ENCODE results near the gene MOB1B. TPM values are rescaled to one million over a fixed set of nuclear protein-coding genes. Genes with fewer than 3 reads are reported as not detected.
A peak's percentile ranks its signal among the peaks of the same experiment; 100 is the strongest.

Gene MOB1B
- 10 to 100 TPM in 3 of 4 donors, 1 to 10 TPM in 1; 8.3 to 17.9 (median 11.6) TPM for total RNA-seq

DNA sequence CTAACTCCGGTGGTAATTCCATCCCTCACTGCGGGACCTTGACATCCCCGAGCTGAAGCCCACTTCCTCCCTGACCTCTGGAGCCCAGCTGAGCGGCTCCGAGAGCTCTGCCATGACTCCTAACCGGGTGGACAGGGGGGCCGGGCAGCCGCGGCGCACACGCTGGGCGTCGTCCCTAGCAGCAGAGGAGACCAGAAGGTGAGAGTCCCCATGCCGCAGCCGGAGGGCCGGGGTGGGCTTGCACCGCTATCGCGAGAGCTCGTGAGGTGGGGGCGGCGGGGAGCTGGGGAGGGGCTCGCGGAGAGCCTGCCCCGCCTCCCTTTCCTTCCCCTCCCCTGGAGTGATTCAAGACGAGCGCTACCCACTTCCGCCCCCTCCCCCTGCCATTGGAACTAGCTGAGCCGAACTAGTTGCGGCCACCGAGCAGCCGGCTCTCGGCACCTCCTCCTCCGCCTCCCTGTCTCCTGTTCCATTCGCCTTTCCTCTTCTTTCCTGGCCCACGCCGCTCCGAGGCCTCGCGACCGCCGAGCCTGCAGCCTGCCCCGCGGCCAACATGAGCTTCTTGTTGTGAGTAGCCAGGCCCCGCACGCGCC, at the start of gene MOB1B:
TSS of gene MOB1B (plus strand) at position 386 of the 593 bp plus-strand sequence. CDS start at position 554, 168 bp downstream.
- Histone ChIP-seq H3K4me3 (peak within 1 kb of the TSS; percentile 82 to 96 (median 89)), H3K9me3 (no peaks in the 10 kb centered on the region), H3K4me1 (peaks cover 0 to 34% (median 8%) of the 10 kb centered on the region in 3 donors), H3K27me3 (no peaks in the 10 kb centered on the region), H3K27ac (peak within 1 kb of the TSS; percentile 84 to 93 (median 92)), H3K36me3 (peaks cover 0 to 14% (median 0%) of the 10 kb centered on the region in 3 donors)
- WGBS, 2 donors: 0 to 1% methylated on average over 11 to 14 of the region's 47 CpGs
- intact Hi-C loops (cut with DNase I): loop anchor here (10.0 kb wide), 1 partner anchor 93 kb away; the partner anchor contains the start of gene DCK
- TF ChIP-seq POLR2A (IDR thresholded peaks at IDR 0.05): peak in 1 of 4 donors; percentile 48
- TF ChIP-seq, protein P1, sequence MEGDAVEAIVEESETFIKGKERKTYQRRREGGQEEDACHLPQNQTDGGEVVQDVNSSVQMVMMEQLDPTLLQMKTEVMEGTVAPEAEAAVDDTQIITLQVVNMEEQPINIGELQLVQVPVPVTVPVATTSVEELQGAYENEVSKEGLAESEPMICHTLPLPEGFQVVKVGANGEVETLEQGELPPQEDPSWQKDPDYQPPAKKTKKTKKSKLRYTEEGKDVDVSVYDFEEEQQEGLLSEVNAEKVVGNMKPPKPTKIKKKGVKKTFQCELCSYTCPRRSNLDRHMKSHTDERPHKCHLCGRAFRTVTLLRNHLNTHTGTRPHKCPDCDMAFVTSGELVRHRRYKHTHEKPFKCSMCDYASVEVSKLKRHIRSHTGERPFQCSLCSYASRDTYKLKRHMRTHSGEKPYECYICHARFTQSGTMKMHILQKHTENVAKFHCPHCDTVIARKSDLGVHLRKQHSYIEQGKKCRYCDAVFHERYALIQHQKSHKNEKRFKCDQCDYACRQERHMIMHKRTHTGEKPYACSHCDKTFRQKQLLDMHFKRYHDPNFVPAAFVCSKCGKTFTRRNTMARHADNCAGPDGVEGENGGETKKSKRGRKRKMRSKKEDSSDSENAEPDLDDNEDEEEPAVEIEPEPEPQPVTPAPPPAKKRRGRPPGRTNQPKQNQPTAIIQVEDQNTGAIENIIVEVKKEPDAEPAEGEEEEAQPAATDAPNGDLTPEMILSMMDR (IDR thresholded peaks at IDR 0.05): peak in 5 of 6 experiments; percentile 21 to 32 (median 29)
- peak; percentile 11 for DNase-seq

DNA sequence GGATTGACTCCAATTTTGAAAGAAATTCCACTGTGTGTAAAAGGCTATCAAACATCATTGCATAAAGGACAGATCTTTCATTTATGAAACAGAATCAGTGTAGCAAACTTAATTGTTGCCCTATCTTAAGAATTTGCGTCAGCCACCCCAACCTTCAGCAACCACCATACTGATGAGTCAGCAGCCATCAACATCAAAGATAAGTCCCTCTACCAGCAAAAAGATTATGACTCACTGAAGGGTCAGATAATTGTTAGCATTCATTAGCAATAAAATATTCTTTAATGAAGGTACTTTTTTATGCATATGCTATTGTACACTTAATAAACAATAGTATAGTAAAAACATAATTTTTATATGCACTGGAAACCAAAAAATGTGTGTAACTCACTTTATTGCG, 46.7 kb upstream of the MOB1B start:
- no peak overlapping the region for H3K4me3 ChIP-seq
- H3K27ac ChIP-seq: no peak overlapping the region
- no peaks in the 10 kb centered on the region for H3K36me3 ChIP-seq
- intact Hi-C loops (cut with DNase I): no loop called here
- H3K27me3 ChIP-seq: no peaks in the 10 kb centered on the region
- 95 to 97% methylated on average over 2 of the region's 2 CpGs for WGBS, 2 donors
- H3K4me1 ChIP-seq: no peaks in the 10 kb centered on the region
- H3K9me3 ChIP-seq: no peaks in the 10 kb centered on the region
- TF ChIP-seq, protein P1 (IDR thresholded peaks at IDR 0.05): no peak
- TF ChIP-seq POLR2A (IDR thresholded peaks at IDR 0.05): no peak
- no peak for DNase-seq

DNA sequence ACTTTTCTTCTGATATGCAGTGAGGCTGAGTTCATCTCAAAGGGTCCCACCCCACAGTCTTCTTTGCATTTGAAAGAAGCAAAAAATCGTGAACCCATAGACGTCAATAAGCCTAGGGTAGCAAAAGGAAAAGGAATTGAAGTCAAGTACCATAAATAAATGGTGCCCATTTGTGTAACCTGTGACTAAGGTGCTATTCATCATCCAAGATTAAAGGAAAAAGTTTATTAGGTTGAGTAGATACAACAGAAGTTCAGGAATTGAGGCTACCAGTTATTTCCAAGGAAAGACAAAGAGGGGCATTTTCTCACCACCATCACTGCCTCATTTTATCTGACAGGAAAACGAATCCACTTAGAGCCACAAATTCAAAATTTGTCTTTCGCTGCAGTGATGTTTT, 43.7 kb upstream of the MOB1B start:
- intact Hi-C loops (cut with DNase I): no loop called here
- Histone ChIP-seq H3K9me3 (no peaks in the 10 kb centered on the region), H3K36me3 (no peaks in the 10 kb centered on the region), H3K27me3 (no peaks in the 10 kb centered on the region), H3K27ac (no peak overlapping the region), H3K4me3 (no peak overlapping the region), H3K4me1 (no peaks in the 10 kb centered on the region)
- no peak for DNase-seq
- 80 to 85% methylated on average over 4 of the region's 4 CpGs for WGBS, 2 donors
- TF ChIP-seq POLR2A (IDR thresholded peaks at IDR 0.05): no peak
- TF ChIP-seq, protein P1 (IDR thresholded peaks at IDR 0.05): no peak

DNA sequence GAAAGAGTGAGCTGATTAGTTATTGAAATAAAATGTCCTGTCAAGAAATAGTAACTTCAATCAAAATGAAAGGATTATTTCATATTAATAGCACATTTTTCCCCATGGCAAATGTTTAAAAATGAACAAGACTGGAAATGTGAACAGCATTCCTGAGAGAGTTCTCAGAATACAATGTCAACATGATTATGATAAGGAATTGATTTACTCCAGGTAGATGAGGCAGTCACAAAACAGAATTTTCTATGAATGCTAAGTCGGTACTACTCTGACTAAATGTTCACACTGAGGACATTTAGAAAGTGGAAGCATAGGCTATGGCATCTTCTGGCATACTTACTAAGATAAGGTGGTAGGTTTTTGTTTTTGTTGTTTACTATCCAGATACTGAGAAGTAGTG, 43.1 kb upstream of the MOB1B start:
- intact Hi-C loops (cut with DNase I): no loop called here
- Histone ChIP-seq H3K27me3 (no peaks in the 10 kb centered on the region), H3K27ac (no peak overlapping the region), H3K9me3 (no peaks in the 10 kb centered on the region), H3K4me3 (no peak overlapping the region), H3K36me3 (no peaks in the 10 kb centered on the region), H3K4me1 (no peaks in the 10 kb centered on the region)
- WGBS, 2 donors: 45 to 91% methylated on average over 1 of the region's 1 CpG
- DNase-seq: no peak
- TF ChIP-seq POLR2A (IDR thresholded peaks at IDR 0.05): no peak
- TF ChIP-seq, protein P1 (IDR thresholded peaks at IDR 0.05): no peak

DNA sequence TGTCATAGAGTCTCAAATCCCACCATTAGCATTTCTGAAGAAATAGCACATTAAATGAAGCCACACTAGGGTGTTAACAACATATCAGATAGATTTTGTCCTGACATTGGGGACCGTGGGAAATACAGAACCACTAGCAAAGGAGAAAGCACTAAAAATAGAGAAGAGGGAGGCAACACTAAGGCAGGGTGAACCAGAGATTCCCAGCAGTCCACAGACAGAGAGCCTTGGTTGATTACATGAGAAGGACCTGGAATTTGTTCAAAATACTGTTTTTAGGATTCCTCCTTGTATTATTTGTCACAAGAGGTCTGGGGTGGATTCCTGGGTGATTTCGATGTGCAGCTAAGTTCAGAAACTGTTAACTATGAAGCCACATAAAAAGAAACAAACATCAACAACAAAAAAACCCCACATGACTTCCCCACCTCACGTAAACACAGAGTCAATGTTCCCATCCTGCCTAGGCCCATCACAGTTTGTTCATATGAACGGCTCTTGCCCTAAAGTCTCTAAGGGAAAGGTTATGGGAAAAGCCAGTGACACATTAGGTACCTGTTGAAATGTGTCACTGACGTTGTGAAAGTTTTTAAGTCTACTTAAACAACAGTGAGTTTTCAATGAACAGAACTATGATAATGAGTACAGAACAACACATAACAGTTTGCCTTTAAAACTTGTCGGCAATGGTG, 38.9 kb upstream of the MOB1B start:
- intact Hi-C loops (cut with DNase I): no loop called here
- H3K36me3 ChIP-seq: no peaks in the 10 kb centered on the region
- TF ChIP-seq, protein P1 (IDR thresholded peaks at IDR 0.05): no peak
- no peak for TF ChIP-seq POLR2A (IDR thresholded peaks at IDR 0.05)
- no peak overlapping the region for H3K4me3 ChIP-seq
- H3K4me1 ChIP-seq: no peaks in the 10 kb centered on the region
- no peaks in the 10 kb centered on the region for H3K9me3 ChIP-seq
- no peaks in the 10 kb centered on the region for H3K27me3 ChIP-seq
- no peak overlapping the region for H3K27ac ChIP-seq
- 48 to 58% methylated on average over 6 of the region's 6 CpGs for WGBS, 2 donors
- no peak for DNase-seq

Data from esophagus squamous epithelium (tissue), 5 donors.